GM19438 (cell line): ENCODE results near the gene HNRNPC.
"Not testable (repeated sequence)": the region's sequence is repeated elsewhere in the genome, so short reads cannot be mapped to it uniquely, and the experiment has no call there.

Experiments used
- ATAC-seq: cut with Tn5 transposase; IDR thresholded peaks from one replicate; pipeline ENCODE4 v1.9.1; 2021; ENCODE audit warnings: low read depth; ENCODE audit not compliant: unreplicated experiment

HNRNPC gene

GRCh38 chr14:21269252-21270046 lies at the start of gene HNRNPC:
HNRNPC (minus strand) TSS chr14:21269442; CDS start chr14:21234193, 35,249 bp downstream.
- ATAC-seq = peak; percentile 92

- no peak for ATAC-seq
Measured at GRCh38 chr14:21317398-21317797, 48.2 kb upstream of the HNRNPC start.

- no peak for ATAC-seq
Measured at GRCh38 chr14:21313512-21313911, 44.3 kb upstream of the HNRNPC start.

- ATAC-seq = no peak
Measured at GRCh38 chr14:21311614-21312013, 42.4 kb upstream of the HNRNPC start.

- no peak for ATAC-seq
Measured at GRCh38 chr14:21309956-21310355, 40.7 kb upstream of the HNRNPC start.

GRCh38 chr14:21309238-21309636 lies 40.0 kb upstream of the HNRNPC start:
- ATAC-seq = no peak

GRCh38 chr14:21308479-21309237 lies 39.4 kb upstream of the HNRNPC start:
- peak; percentile 91 for ATAC-seq

- no peak for ATAC-seq
Measured at GRCh38 chr14:21308132-21308478, 38.9 kb upstream of the HNRNPC start.

GRCh38 chr14:21307637-21308036 lies 38.4 kb upstream of the HNRNPC start:
- ATAC-seq = no peak

- not testable (repeated sequence) for ATAC-seq
Measured at GRCh38 chr14:21302836-21303140, 33.5 kb upstream of the HNRNPC start.

GRCh38 chr14:21302013-21302835 lies 33.0 kb upstream of the HNRNPC start:
- no peak for ATAC-seq

GRCh38 chr14:21300892-21301291 lies 31.6 kb upstream of the HNRNPC start:
- ATAC-seq = no peak

- no peak for ATAC-seq
Measured at GRCh38 chr14:21299562-21300130, 30.4 kb upstream of the HNRNPC start.

GRCh38 chr14:21298358-21298757 lies 29.1 kb upstream of the HNRNPC start:
- no peak for ATAC-seq

- ATAC-seq = not testable (repeated sequence)
Measured at GRCh38 chr14:21294026-21294425, 24.8 kb upstream of the HNRNPC start.

- no peak for ATAC-seq
Measured at GRCh38 chr14:21287168-21287567, 17.9 kb upstream of the HNRNPC start.

GRCh38 chr14:21286516-21286915 lies 17.3 kb upstream of the HNRNPC start:
- not testable (repeated sequence) for ATAC-seq

- ATAC-seq = not testable (repeated sequence)
Measured at GRCh38 chr14:21281917-21282316, 12.7 kb upstream of the HNRNPC start.

GRCh38 chr14:21279783-21280182 lies 10.5 kb upstream of the HNRNPC start, which contains the start of gene RPGRIP1:
RPGRIP1 (plus strand) TSS chr14:21280083; CDS start chr14:21287977, 7,894 bp downstream.
- ATAC-seq = no peak

- ATAC-seq = no peak
Measured at GRCh38 chr14:21278632-21279031, 9.4 kb upstream of the HNRNPC start.
